ENCODE data around the gene ZMYND8. TPM values are rescaled to one million over a fixed set of nuclear protein-coding genes. Genes with fewer than 3 reads are reported as not detected.

Gene ZMYND8
- total RNA-seq, 2 donors from 2014 or later = 18.9 to 19.1 TPM

GRCh38 chr20:47300071-47300470, 56.4 kb downstream of the ZMYND8 start:
- intact Hi-C loops (cut with DNase I) = no loop called here
- TF ChIP-seq CTCF (IDR thresholded peaks at IDR 0.05) (no peak), POLR2A (IDR thresholded peaks at IDR 0.05) (no peak)
- DNase-seq = no peak
- H3K4me3 ChIP-seq = no peak overlapping the region
- no peaks in the 10 kb centered on the region for H3K9me3 ChIP-seq
- peaks cover 39% of the 10 kb centered on the region for H3K4me1 ChIP-seq
- H3K36me3 ChIP-seq (replicated peaks in 1 of 2; ENCODE audit: insufficient read depth in 1 of 2, low read depth in 2 of 2) = no peaks in the 10 kb centered on the region
- ATAC-seq = no peak
- H3K27ac ChIP-seq = no peak overlapping the region
- 91 to 95% methylated on average over 4 of the region's 4 CpGs for WGBS, 2 donors
- no peaks in the 10 kb centered on the region for H3K27me3 ChIP-seq

DNA sequence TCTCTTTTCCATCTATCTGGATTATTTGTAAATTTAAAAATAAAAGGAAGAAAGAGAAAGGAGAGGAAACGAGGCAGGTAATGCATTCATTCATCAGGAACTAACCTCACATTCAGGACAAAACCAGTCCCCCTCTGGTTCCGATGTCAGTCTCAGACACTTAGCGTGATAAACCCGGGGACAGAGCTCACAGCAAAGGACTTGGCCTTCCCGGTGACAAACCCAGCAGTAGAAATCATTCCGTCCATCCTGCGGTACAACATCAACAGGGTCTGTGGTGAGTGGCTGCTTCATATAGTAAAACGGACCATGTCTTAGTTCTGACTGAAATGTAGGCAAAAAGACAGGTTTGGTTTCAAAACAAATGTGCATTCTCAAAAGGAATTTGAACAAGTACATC, 57.9 kb downstream of the ZMYND8 start:
- ATAC-seq = no peak
- intact Hi-C loops (cut with DNase I) = no loop called here
- WGBS, 2 donors = 86 to 91% methylated on average over 8 of the region's 8 CpGs
- no peak overlapping the region for H3K4me3 ChIP-seq
- peaks cover 25% of the 10 kb centered on the region for H3K4me1 ChIP-seq
- no peaks in the 10 kb centered on the region for H3K27me3 ChIP-seq
- H3K36me3 ChIP-seq (replicated peaks in 1 of 2; ENCODE audit: insufficient read depth in 1 of 2, low read depth in 2 of 2) = no peaks in the 10 kb centered on the region
- H3K9me3 ChIP-seq = no peaks in the 10 kb centered on the region
- no peak for DNase-seq
- H3K27ac ChIP-seq = no peak overlapping the region
- no peak for TF ChIP-seq POLR2A (IDR thresholded peaks at IDR 0.05)
- TF ChIP-seq CTCF (IDR thresholded peaks at IDR 0.05) = no peak

- DNase-seq (no peak), ATAC-seq (no peak)
- Histone ChIP-seq H3K36me3 (replicated peaks in 1 of 2; ENCODE audit: insufficient read depth in 1 of 2, low read depth in 2 of 2) (no peaks in the 10 kb centered on the region), H3K9me3 (no peaks in the 10 kb centered on the region), H3K4me3 (no peak overlapping the region), H3K27ac (no peak overlapping the region), H3K27me3 (no peaks in the 10 kb centered on the region), H3K4me1 (peaks cover 17% of the 10 kb centered on the region)
- TF ChIP-seq POLR2A (IDR thresholded peaks at IDR 0.05) (no peak), CTCF (IDR thresholded peaks at IDR 0.05) (no peak)
- WGBS, 2 donors = 84 to 92% methylated on average over 4 of the region's 4 CpGs
- intact Hi-C loops (cut with DNase I) = no loop called here
Measured at GRCh38 chr20:47297746-47298145, 58.8 kb downstream of the ZMYND8 start.

DNA sequence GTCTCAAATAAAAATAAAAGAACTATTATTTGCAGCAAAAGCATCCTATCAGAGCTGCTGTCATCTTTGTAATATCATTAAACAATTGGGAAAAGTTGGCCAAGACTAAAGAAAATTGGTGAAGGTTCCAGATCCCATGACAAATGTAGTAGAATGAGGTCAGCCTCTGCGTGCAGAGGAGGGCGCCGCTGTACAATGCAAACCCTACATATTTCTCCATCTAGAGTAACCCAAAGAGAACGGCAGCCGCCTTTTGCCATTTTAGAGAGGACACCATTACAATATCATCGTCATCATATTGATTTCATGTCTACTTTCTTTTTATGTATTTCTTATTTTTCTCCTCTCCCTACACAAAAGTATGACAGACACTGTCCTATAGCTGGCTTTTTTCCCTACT, 59.5 kb downstream of the ZMYND8 start:
- Histone ChIP-seq H3K4me3 (no peak overlapping the region), H3K27me3 (no peaks in the 10 kb centered on the region), H3K27ac (no peak overlapping the region), H3K4me1 (peaks cover 14% of the 10 kb centered on the region), H3K36me3 (replicated peaks in 1 of 2; ENCODE audit: insufficient read depth in 1 of 2, low read depth in 2 of 2) (no peaks in the 10 kb centered on the region), H3K9me3 (no peaks in the 10 kb centered on the region)
- DNase-seq (peak in 2 of 4 donors; percentile 38 to 49), ATAC-seq (no peak)
- intact Hi-C loops (cut with DNase I) = no loop called here
- 84% methylated on average over 6 of the region's 6 CpGs for WGBS, 2 donors
- peak in 3 of 7 experiments; percentile 33 to 43 (median 35) for TF ChIP-seq CTCF (IDR thresholded peaks at IDR 0.05)
- no peak for TF ChIP-seq POLR2A (IDR thresholded peaks at IDR 0.05)

DNA sequence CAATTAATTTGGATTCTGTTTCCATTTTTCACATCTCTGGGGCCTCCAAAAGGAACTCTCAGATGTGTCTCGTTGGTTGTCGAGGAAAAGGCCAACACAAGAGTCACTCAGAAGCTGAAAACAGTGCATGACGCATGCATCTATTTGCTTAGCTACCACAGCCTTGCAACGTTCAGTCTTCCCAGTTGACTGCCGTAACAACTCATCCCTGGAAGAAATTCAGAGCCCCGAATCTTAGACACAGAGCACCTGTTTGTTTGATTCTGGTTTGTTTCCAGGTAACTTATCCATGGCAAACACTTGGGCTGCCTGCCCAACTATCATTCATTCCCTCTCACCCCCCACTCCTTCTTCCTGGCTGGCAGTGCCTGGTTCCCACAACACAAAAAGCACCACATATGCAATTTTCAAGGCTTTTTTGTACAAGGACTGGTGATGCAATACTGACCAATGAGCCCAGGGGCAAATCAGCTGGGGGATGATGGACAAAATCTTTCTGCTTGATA, 60.5 kb downstream of the ZMYND8 start:
- Histone ChIP-seq H3K36me3 (replicated peaks in 1 of 2; ENCODE audit: insufficient read depth in 1 of 2, low read depth in 2 of 2) (peaks cover 0 to 5% of the 10 kb centered on the region in 2 donors), H3K4me1 (peaks cover 14% of the 10 kb centered on the region), H3K27me3 (no peaks in the 10 kb centered on the region), H3K27ac (peak overlapping the region; percentile 25 to 37 (median 32)), H3K4me3 (no peak overlapping the region), H3K9me3 (no peaks in the 10 kb centered on the region)
- ATAC-seq (peak; percentile 80), DNase-seq (peak in 3 of 4 donors; percentile 51 to 60 (median 53))
- WGBS, 2 donors = 61 to 64% methylated on average over 6 of the region's 6 CpGs
- TF ChIP-seq CTCF (IDR thresholded peaks at IDR 0.05) = no peak
- TF ChIP-seq POLR2A (IDR thresholded peaks at IDR 0.05) = no peak
- intact Hi-C loops (cut with DNase I) = no loop called here
